ENCODE results near the gene TOMM40L.

The TOMM40L gene

GRCh38 chr1:161207173-161207572, 18.7 kb upstream of the TOMM40L start:
- DNase-seq (ENCODE audit: low read depth, low spot score) = no peak
- Histone ChIP-seq H3K36me3 (ENCODE audit: control insufficient read depth, insufficient read depth, low read length) (peaks cover 24% of the 10 kb centered on the region; the same call in 1 of the 2 replicates), H3K27ac (ENCODE audit: low read length) (no peak overlapping the region), H3K9me3 (ENCODE audit: control insufficient read depth, insufficient read depth, low read length) (no peaks in the 10 kb centered on the region), H3K4me3 (ENCODE audit: low read length) (no peak overlapping the region), H3K4me1 (ENCODE audit: control insufficient read depth, insufficient read depth, low read length) (no peaks in the 10 kb centered on the region), H3K27me3 (ENCODE audit: control insufficient read depth, insufficient read depth, low read length) (no peaks in the 10 kb centered on the region)
- WGBS (ENCODE audit: insufficient coverage, insufficient read length) = no CpG with 5 or more reads among the region's 8 CpGs

- Histone ChIP-seq H3K36me3 (ENCODE audit: control insufficient read depth, insufficient read depth, low read length) (peaks cover 42% of the 10 kb centered on the region; the same call in 1 of the 2 replicates), H3K27ac (ENCODE audit: low read length) (no peak overlapping the region), H3K4me3 (ENCODE audit: low read length) (no peak overlapping the region), H3K27me3 (ENCODE audit: control insufficient read depth, insufficient read depth, low read length) (no peaks in the 10 kb centered on the region), H3K9me3 (ENCODE audit: control insufficient read depth, insufficient read depth, low read length) (no peaks in the 10 kb centered on the region), H3K4me1 (ENCODE audit: control insufficient read depth, insufficient read depth, low read length) (no peaks in the 10 kb centered on the region)
- no peak for DNase-seq (ENCODE audit: low read depth, low spot score)
- WGBS (ENCODE audit: insufficient coverage, insufficient read length) = no CpG with 5 or more reads among the region's 11 CpGs
These were observed 16.0 kb upstream of the TOMM40L start for GRCh38 chr1:161209790-161210409.

GRCh38 chr1:161214369-161214768, 11.5 kb upstream of the TOMM40L start:
- Histone ChIP-seq H3K4me1 (ENCODE audit: control insufficient read depth, insufficient read depth, low read length) (peaks cover 4% of the 10 kb centered on the region), H3K4me3 (ENCODE audit: low read length) (no peak overlapping the region), H3K27me3 (ENCODE audit: control insufficient read depth, insufficient read depth, low read length) (no peaks in the 10 kb centered on the region), H3K9me3 (ENCODE audit: control insufficient read depth, insufficient read depth, low read length) (no peaks in the 10 kb centered on the region), H3K27ac (ENCODE audit: low read length) (no peak overlapping the region), H3K36me3 (ENCODE audit: control insufficient read depth, insufficient read depth, low read length) (peaks cover 38% of the 10 kb centered on the region; the same call in 1 of the 2 replicates)
- DNase-seq (ENCODE audit: low read depth, low spot score) = no peak
- WGBS (ENCODE audit: insufficient coverage, insufficient read length) = no CpG with 5 or more reads among the region's 9 CpGs

- peaks cover 36% of the 10 kb centered on the region; the same call in 1 of the 2 replicates for H3K36me3 ChIP-seq (ENCODE audit: control insufficient read depth, insufficient read depth, low read length)
- WGBS (ENCODE audit: insufficient coverage, insufficient read length) = no CpG with 5 or more reads among the region's 10 CpGs
- no peak for DNase-seq (ENCODE audit: low read depth, low spot score)
- no peak within 1 kb of the TSS for H3K27ac ChIP-seq (ENCODE audit: low read length)
- H3K27me3 ChIP-seq (ENCODE audit: control insufficient read depth, insufficient read depth, low read length) = no peaks in the 10 kb centered on the region
- H3K9me3 ChIP-seq (ENCODE audit: control insufficient read depth, insufficient read depth, low read length) = no peaks in the 10 kb centered on the region
- peaks cover 4% of the 10 kb centered on the region for H3K4me1 ChIP-seq (ENCODE audit: control insufficient read depth, insufficient read depth, low read length)
- H3K4me3 ChIP-seq (ENCODE audit: low read length) = no peak within 1 kb of the TSS
These were observed 10.8 kb upstream of the TOMM40L start, which contains the start of gene FCER1G for GRCh38 chr1:161215076-161215475. FCER1G (plus strand) TSS chr1:161215295; CDS start chr1:161215322, 27 bp downstream.

DNA sequence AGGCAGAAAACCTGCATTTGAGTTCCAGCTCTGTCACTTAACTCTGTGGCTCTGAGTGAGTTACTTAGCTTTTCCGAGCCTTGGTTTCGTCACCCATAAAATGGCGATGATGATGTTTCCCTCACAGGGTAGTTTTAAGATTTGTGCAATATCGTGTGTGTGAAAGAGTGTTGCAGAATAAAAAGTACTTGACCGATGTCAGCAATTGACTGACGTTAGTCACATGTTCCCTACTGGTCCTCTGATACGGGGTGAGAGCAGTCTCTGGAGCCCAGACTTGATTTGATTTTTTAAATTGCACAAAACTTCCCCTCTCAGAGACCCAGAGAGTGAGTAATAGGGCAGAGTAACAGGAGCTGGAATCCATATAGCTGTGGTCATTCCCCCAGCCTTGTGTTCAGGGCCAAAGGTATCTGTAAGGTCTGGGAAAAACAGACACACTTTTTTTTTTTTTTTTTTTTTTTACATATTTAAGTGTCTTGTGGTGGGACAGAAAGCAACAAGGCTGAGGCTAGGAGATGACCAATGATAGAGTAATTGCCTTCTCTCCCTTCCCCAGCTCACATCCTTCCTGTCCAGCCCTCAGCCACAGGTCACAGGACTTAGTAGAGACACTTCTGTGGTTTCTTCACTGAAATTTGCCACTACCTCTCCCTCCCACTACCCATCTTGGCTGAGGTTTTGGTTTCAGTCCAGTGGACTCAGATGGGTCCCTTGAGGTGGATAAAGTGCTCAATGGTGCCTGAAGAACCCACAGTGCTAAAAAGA, 8.7 kb upstream of the TOMM40L start:
- no CpG with 5 or more reads among the region's 7 CpGs for WGBS (ENCODE audit: insufficient coverage, insufficient read length)
- Histone ChIP-seq H3K27ac (ENCODE audit: low read length) (no peak overlapping the region), H3K9me3 (ENCODE audit: control insufficient read depth, insufficient read depth, low read length) (no peaks in the 10 kb centered on the region), H3K27me3 (ENCODE audit: control insufficient read depth, insufficient read depth, low read length) (no peaks in the 10 kb centered on the region), H3K4me3 (ENCODE audit: low read length) (no peak overlapping the region), H3K36me3 (ENCODE audit: control insufficient read depth, insufficient read depth, low read length) (peaks cover 22% of the 10 kb centered on the region; the same call in 1 of the 2 replicates), H3K4me1 (ENCODE audit: control insufficient read depth, insufficient read depth, low read length) (peaks cover 4% of the 10 kb centered on the region)
- DNase-seq (ENCODE audit: low read depth, low spot score) = no peak

DNA sequence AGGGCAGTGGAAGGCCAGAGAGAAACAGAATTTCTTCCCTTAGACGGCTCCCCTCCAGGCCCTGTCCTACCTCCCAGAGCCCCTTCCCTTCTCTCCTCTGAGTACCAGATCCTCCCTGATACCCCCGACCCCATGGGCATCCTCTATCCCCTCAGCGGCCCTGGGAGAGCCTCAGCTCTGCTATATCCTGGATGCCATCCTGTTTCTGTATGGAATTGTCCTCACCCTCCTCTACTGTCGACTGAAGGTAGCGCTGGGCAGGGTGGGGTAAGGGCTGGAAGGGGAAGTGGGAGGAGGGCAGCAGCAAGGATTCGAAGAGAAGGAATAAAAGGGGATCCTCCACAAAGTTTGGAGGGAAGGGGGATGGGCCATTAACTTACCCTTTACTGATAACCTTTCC, 8.0 kb upstream of the TOMM40L start:
- DNase-seq (ENCODE audit: low read depth, low spot score) = no peak
- no CpG with 5 or more reads among the region's 6 CpGs for WGBS (ENCODE audit: insufficient coverage, insufficient read length)
- Histone ChIP-seq H3K36me3 (ENCODE audit: control insufficient read depth, insufficient read depth, low read length) (peaks cover 17% of the 10 kb centered on the region; the same call in 1 of the 2 replicates), H3K27ac (ENCODE audit: low read length) (no peak overlapping the region), H3K27me3 (ENCODE audit: control insufficient read depth, insufficient read depth, low read length) (no peaks in the 10 kb centered on the region), H3K9me3 (ENCODE audit: control insufficient read depth, insufficient read depth, low read length) (no peaks in the 10 kb centered on the region), H3K4me1 (ENCODE audit: control insufficient read depth, insufficient read depth, low read length) (peaks cover 4% of the 10 kb centered on the region), H3K4me3 (ENCODE audit: low read length) (no peak overlapping the region)

DNA sequence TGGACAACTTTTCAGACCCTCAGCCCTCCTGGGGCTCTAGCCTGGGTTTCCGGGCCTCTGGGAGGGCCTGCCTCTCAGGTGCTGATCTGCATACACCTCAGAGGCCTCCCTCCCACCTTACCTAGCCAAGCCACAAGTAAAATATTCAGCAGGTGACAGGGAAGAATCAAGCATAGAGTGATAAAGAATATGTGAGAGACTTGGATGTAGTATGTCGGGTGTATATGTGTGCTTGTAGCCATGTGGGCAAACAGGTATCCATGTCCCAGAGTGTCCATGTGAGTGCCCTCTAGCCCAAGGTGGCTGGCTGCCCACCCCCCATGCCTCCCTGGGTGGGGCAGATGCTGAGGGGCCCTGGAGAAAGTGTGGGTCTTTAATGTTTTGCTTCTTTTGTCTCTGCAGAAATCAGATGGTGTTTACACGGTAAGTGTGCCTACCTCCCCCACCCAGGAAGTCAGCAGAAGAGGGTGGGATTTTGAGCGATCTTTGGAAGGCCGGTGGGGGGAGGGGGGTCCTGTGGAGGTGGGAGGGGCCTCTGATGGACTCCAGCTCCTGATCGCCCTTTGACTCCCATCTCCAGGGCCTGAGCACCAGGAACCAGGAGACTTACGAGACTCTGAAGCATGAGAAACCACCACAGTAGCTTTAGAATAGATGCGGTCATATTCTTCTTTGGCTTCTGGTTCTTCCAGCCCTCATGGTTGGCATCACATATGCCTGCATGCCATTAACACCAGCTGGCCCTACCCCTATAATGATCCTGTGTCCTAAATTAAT, 7.4 kb upstream of the TOMM40L start:
- WGBS (ENCODE audit: insufficient coverage, insufficient read length) = no CpG with 5 or more reads among the region's 8 CpGs
- Histone ChIP-seq H3K4me3 (ENCODE audit: low read length) (no peak overlapping the region), H3K27me3 (ENCODE audit: control insufficient read depth, insufficient read depth, low read length) (no peaks in the 10 kb centered on the region), H3K36me3 (ENCODE audit: control insufficient read depth, insufficient read depth, low read length) (peaks cover 11% of the 10 kb centered on the region; the same call in 1 of the 2 replicates), H3K4me1 (ENCODE audit: control insufficient read depth, insufficient read depth, low read length) (peaks cover 4% of the 10 kb centered on the region), H3K9me3 (ENCODE audit: control insufficient read depth, insufficient read depth, low read length) (no peaks in the 10 kb centered on the region), H3K27ac (ENCODE audit: low read length) (no peak overlapping the region)
- no peak for DNase-seq (ENCODE audit: low read depth, low spot score)

GRCh38 chr1:161219078-161219892, 6.6 kb upstream of the TOMM40L start:
- WGBS (ENCODE audit: insufficient coverage, insufficient read length) = no CpG with 5 or more reads among the region's 5 CpGs
- Histone ChIP-seq H3K4me1 (ENCODE audit: control insufficient read depth, insufficient read depth, low read length) (peaks cover 4% of the 10 kb centered on the region), H3K9me3 (ENCODE audit: control insufficient read depth, insufficient read depth, low read length) (no peaks in the 10 kb centered on the region)

GRCh38 chr1:161220002-161220401, 5.9 kb upstream of the TOMM40L start:
- Histone ChIP-seq H3K4me1 (ENCODE audit: control insufficient read depth, insufficient read depth, low read length) (peaks cover 4% of the 10 kb centered on the region), H3K4me3 (ENCODE audit: low read length) (no peak overlapping the region), H3K27me3 (ENCODE audit: control insufficient read depth, insufficient read depth, low read length) (no peaks in the 10 kb centered on the region), H3K27ac (ENCODE audit: low read length) (no peak overlapping the region), H3K36me3 (ENCODE audit: control insufficient read depth, insufficient read depth, low read length) (0 out of 2 replicates have a peak, but pooled peaks cover 4% of the 10 kb centered on the region), H3K9me3 (ENCODE audit: control insufficient read depth, insufficient read depth, low read length) (no peaks in the 10 kb centered on the region)
- DNase-seq (ENCODE audit: low read depth, low spot score) = no peak
- no CpG with 5 or more reads among the region's 5 CpGs for WGBS (ENCODE audit: insufficient coverage, insufficient read length)

More at GRCh38 chr1:161219078-161219892, 6.6 kb upstream of the TOMM40L start:
- no peak overlapping the region for H3K4me3 ChIP-seq (ENCODE audit: low read length)
- 0 out of 2 replicates have a peak, but pooled peaks cover 4% of the 10 kb centered on the region for H3K36me3 ChIP-seq (ENCODE audit: control insufficient read depth, insufficient read depth, low read length)
- no peak for DNase-seq (ENCODE audit: low read depth, low spot score)
- no peak overlapping the region for H3K27ac ChIP-seq (ENCODE audit: low read length)
- H3K27me3 ChIP-seq (ENCODE audit: control insufficient read depth, insufficient read depth, low read length) = no peaks in the 10 kb centered on the region

All from iPS DF 6.9 (cell line).